Hepatocyte (in vitro differentiated cells): ENCODE measurements around the gene RUSF1. TPM values are rescaled to one million over a fixed set of nuclear protein-coding genes. Genes with fewer than 3 reads are reported as not detected.
"Not testable (repeated sequence)": the region's sequence is repeated elsewhere in the genome, so short reads cannot be mapped to it uniquely, and the experiment has no call there.

Experiments
- DNase-seq: peaks from one replicate; pipeline ENCODE4 v3.0.0-alpha.2; 2016; ENCODE audit warnings: low spot score
- H2AFZ ChIP-seq: fragments of 200-600 bp; sonication (generic); 2 replicates; pipeline ENCODE4 v1.6.0; 2016; ENCODE audit warnings: antibody characterized with exemption, mild to moderate bottlenecking
- H3K27ac ChIP-seq: fragments of 200-600 bp; sonication (generic); 2 replicates; pipeline ENCODE4 v1.5.1; 2016; ENCODE audit warnings: mild to moderate bottlenecking
- H3K27me3 ChIP-seq: fragments of 200-600 bp; sonication (generic); 2 replicates; pipeline ENCODE4 v1.6.1; 2016
- H3K36me3 ChIP-seq: fragments of 200-600 bp; sonication (generic); replicated peaks from 2 replicates; pipeline ENCODE4 v1.5.1; 2016; ENCODE audit warnings: low read depth; ENCODE audit not compliant: insufficient read depth
- H3K4me1 ChIP-seq: fragments of 200-600 bp; sonication (generic); 2 replicates; pipeline ENCODE4 v1.5.1; 2016; ENCODE audit warnings: mild to moderate bottlenecking, moderate library complexity; ENCODE audit not compliant: insufficient read depth
- H3K4me2 ChIP-seq: fragments of 200-600 bp; sonication (generic); 2 replicates; pipeline ENCODE4 v1.6.0; 2016
- H3K4me3 ChIP-seq: fragments of 200-600 bp; sonication (generic); 2 replicates; pipeline ENCODE4 v1.5.1; 2016; ENCODE audit warnings: mild to moderate bottlenecking
- H3K79me2 ChIP-seq: fragments of 200-600 bp; sonication (generic); 2 replicates; pipeline ENCODE4 v1.6.0; 2017; ENCODE audit warnings: mild to moderate bottlenecking
- H3K9me2 ChIP-seq: fragments of 200-600 bp; sonication (generic); replicated peaks from 2 replicates; pipeline ENCODE4 v1.6.0; 2017; ENCODE audit warnings: mild to moderate bottlenecking; ENCODE audit not compliant: insufficient read depth
- H3K9me3 ChIP-seq: fragments of 200-600 bp; sonication (generic); 2 replicates; pipeline ENCODE4 v1.5.1; 2016; ENCODE audit warnings: low read depth, mild to moderate bottlenecking
- H4K20me1 ChIP-seq: fragments of 200-600 bp; sonication (generic); 2 replicates; pipeline ENCODE4 v1.6.0; 2016; ENCODE audit warnings: mild to moderate bottlenecking; ENCODE audit not compliant: insufficient read depth, poor library complexity, severe bottlenecking
- CTCF ChIP-seq: fragments of 200-600 bp; sonication (generic); IDR thresholded peaks from 2 replicates; pipeline ENCODE4 v1.5.1; 2016; ENCODE audit warnings: antibody characterized with exemption, mild to moderate bottlenecking; ENCODE audit not compliant: poor library complexity
- EZH2 ChIP-seq: fragments of 200-600 bp; sonication (generic); IDR thresholded peaks from 2 replicates; pipeline ENCODE4 v1.6.1; 2016; ENCODE audit warnings: antibody characterized with exemption, mild to moderate bottlenecking, borderline replicate concordance
- EZH2phosphoT487 ChIP-seq: fragments of 200-600 bp; sonication (generic); IDR thresholded peaks from one replicate; pipeline ENCODE4 v1.6.1; 2018; ENCODE audit warnings: antibody characterized with exemption, mild to moderate bottlenecking, low read depth, moderate library complexity; ENCODE audit not compliant: unreplicated experiment, severe bottlenecking
- WGBS: methylation state at CpG from one replicate; pipeline ENCODE4 v1.1.6; 2016; ENCODE audit warnings: low lambda C conversion rate; ENCODE audit errors: missing lambda C conversion rate; 5-methylcytosine and 5-hydroxymethylcytosine counted together
- polyA plus RNA-seq: library from polyadenylated mRNA; unstranded; fragments of >200 nt; fragmentation: Nextera tagmentation; extraction: Ambion mirVana; gene quantifications from 2 replicates; pipeline ENCODE4 v1.2.1, GENCODE V29; 2016
- total RNA-seq: library from RNA; depleted of rRNA; stranded (reverse); fragments of >200 nt; gene quantifications from 2 replicates; pipeline ENCODE4 v1.2.3, GENCODE V29; 2014

RUSF1 gene
- total and polyA plus RNA-seq, 2 experiments from 2014 or later, result 56.6 to 77.2 TPM

GRCh38 chr16:31505483-31505882, 2.7 kb downstream of the RUSF1 start:
- TF ChIP-seq EZH2, result no peak
- no peak for TF ChIP-seq EZH2phosphoT487
- TF ChIP-seq CTCF, result no peak
- WGBS, result 92% methylated on average over 4 of the region's 4 CpGs

GRCh38 chr16:31504159-31504558, 4.0 kb downstream of the RUSF1 start:
- Histone ChIP-seq H3K9me3 (no peaks in the 10 kb centered on the region), H2AFZ (no peak overlapping the region), H3K9me2 (no peaks in the 10 kb centered on the region), H3K27ac (no peak overlapping the region), H3K4me3 (no peak overlapping the region), H3K79me2 (peaks cover 33% of the 10 kb centered on the region), H3K27me3 (no peaks in the 10 kb centered on the region), H3K4me2 (no peak overlapping the region), H3K4me1 (peaks cover 20% of the 10 kb centered on the region), H4K20me1 (no peaks in the 10 kb centered on the region), H3K36me3 (no peaks in the 10 kb centered on the region)
- WGBS, result 97% methylated on average over 8 of the region's 8 CpGs
- no peak for TF ChIP-seq EZH2phosphoT487
- TF ChIP-seq CTCF, result no peak
- TF ChIP-seq EZH2, result no peak
- DNase-seq, result no peak

More at GRCh38 chr16:31505483-31505882, 2.7 kb downstream of the RUSF1 start:
- Histone ChIP-seq H3K36me3 (no peaks in the 10 kb centered on the region), H3K27me3 (no peaks in the 10 kb centered on the region), H4K20me1 (no peaks in the 10 kb centered on the region), H3K4me3 (no peak overlapping the region), H3K4me1 (peaks cover 28% of the 10 kb centered on the region), H3K9me3 (no peaks in the 10 kb centered on the region), H3K4me2 (no peak overlapping the region), H3K79me2 (peaks cover 42% of the 10 kb centered on the region), H2AFZ (no peak overlapping the region), H3K9me2 (no peaks in the 10 kb centered on the region), H3K27ac (no peak overlapping the region)
- no peak for DNase-seq

DNA sequence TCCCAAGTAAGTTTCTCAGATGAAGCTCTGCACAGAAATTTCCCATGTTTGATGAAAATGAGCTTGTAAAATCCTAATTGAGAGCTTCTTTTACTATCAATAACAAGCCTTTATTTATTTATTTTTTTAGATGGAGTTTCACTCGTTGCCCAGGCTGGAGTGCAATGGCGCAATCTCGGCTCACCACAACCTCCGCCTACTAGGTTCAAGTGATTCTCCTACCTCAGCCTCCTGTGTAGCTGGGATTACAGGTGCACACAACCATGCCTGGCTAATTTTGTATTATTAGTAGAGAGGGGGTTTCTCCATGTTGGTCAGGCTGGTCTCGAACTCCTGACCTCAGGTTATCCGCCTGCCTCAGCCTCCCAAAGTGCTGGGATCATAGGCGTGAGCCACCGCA, 4.6 kb downstream of the RUSF1 start:
- DNase-seq, H3K27ac ChIP-seq, H3K27me3 ChIP-seq, H3K9me2 ChIP-seq, H2AFZ ChIP-seq, H3K4me2 ChIP-seq, H3K9me3 ChIP-seq, H3K4me3 ChIP-seq, H4K20me1 ChIP-seq, H3K36me3 ChIP-seq: not testable (repeated sequence)
- 95% methylated on average over 8 of the region's 8 CpGs for WGBS
- Histone ChIP-seq H3K79me2 (peaks cover 29% of the 10 kb centered on the region), H3K4me1 (peaks cover 17% of the 10 kb centered on the region)

- no peak overlapping the region for H2AFZ ChIP-seq
- no peaks in the 10 kb centered on the region for H3K9me3 ChIP-seq
- no peaks in the 10 kb centered on the region for H4K20me1 ChIP-seq
- H3K27me3 ChIP-seq, result no peaks in the 10 kb centered on the region
- no peak overlapping the region for H3K4me3 ChIP-seq
- H3K4me1 ChIP-seq, result peaks cover 17% of the 10 kb centered on the region
- DNase-seq, result no peak
- no peak overlapping the region for H3K27ac ChIP-seq
- peaks cover 28% of the 10 kb centered on the region for H3K79me2 ChIP-seq
- no peak overlapping the region for H3K4me2 ChIP-seq
- TF ChIP-seq EZH2phosphoT487, result no peak
- no peak for TF ChIP-seq EZH2
- TF ChIP-seq CTCF, result no peak
- no peaks in the 10 kb centered on the region for H3K9me2 ChIP-seq
- no peaks in the 10 kb centered on the region for H3K36me3 ChIP-seq
Measured at GRCh38 chr16:31502981-31503380, 5.2 kb downstream of the RUSF1 start.
